Muscle layer of duodenum (tissue), 2 donors: ENCODE results near the gene MAN2A1.

ENCODE experiments used
- H3K27ac ChIP-seq: one replicate; pipeline ENCODE4 v1.7.0; 2013; ENCODE audit warnings: mild to moderate bottlenecking, low read length
- H3K27me3 ChIP-seq: one replicate; pipeline ENCODE4 v1.7.0; 2013; ENCODE audit warnings: low read depth, mild to moderate bottlenecking, control low read depth, low read length
- H3K36me3 ChIP-seq, 2 donors: one replicate each; pipeline ENCODE4 v1.7.0; 2013; ENCODE audit warnings: low read length in 2 of 2, control low read depth in 1 of 2, mild to moderate bottlenecking in 1 of 2; ENCODE audit not compliant: insufficient read depth in 2 of 2, control insufficient read depth in 1 of 2
- H3K4me1 ChIP-seq, 2 donors: one replicate each; pipeline ENCODE4 v1.7.0; 2013; ENCODE audit warnings: low read length in 2 of 2, mild to moderate bottlenecking in 2 of 2, control low read depth in 1 of 2, moderate library complexity in 1 of 2; ENCODE audit not compliant: insufficient read depth in 2 of 2, control insufficient read depth in 1 of 2
- H3K4me3 ChIP-seq, 2 donors: one replicate each; pipeline ENCODE4 v1.7.0; 2013; ENCODE audit warnings: low read length in 2 of 2, low read depth in 1 of 2, mild to moderate bottlenecking in 1 of 2
- H3K9me3 ChIP-seq, 2 donors: one replicate each; pipeline ENCODE4 v1.7.0; 2013; ENCODE audit warnings: low read length in 2 of 2, control low read depth in 1 of 2, mild to moderate bottlenecking in 1 of 2; ENCODE audit not compliant: control insufficient read depth in 1 of 2
- donor health status: healthy.

Gene MAN2A1

DNA sequence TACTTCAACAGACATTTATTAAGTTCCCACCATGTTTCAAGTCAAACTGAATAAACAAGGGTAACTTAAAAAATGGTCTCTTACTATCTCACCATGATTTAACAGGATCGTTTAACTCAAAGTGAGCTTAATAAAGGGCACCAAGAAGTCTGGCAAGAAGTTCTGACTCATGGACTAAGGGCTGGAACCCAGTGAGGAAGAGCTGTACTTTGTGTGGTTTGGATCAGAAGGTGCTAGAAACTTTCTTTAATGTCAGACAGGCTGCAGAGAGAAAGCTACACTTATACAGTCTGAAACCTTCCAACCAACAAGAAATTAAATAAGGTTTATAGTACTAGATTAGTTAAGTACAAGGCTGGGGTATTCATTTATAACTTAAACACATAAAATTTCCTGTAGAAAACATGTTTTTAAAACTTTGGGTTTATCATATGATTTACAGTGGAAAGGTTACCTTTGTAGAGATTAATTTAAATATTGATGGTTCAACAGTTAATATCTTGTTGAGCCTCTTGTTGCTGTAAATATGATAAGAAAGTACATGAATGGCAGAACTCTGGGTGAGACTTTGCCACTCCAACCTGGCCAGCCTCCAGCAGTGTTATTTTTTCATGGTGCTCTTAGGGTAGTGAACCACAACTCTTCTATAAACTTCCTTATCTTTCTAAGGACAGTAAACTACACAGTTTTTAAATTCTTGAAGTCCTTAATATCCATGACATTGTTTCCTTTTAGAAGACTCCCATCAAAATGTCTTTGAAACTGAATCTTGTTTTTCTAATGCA is 162.8 kb downstream of the MAN2A1 start:
- Histone ChIP-seq H3K36me3 (peaks cover 36 to 43% of the 10 kb centered on the region in 2 donors), H3K4me3 (no peak overlapping the region), H3K27ac (no peak overlapping the region), H3K9me3 (no peaks in the 10 kb centered on the region), H3K4me1 (no peaks in the 10 kb centered on the region), H3K27me3 (no peaks in the 10 kb centered on the region)

DNA sequence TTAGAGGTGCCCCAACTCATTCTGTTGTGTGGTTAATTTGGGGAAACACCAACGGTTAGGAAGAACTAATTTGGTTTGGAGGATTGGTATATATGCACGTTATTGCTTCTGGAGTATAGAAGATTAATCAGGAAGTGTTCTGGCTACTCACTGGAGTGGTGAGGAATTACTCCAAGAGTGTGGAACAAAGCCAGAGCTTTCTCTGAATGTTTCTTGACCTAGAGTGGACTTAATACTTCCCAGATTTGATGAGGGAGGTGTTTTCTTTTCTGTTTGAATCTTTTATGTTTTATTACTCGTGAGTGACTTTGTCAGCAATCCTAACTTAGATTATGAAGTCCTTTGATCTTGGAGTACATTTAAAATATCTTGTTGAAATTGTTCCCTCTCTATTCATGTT is 163.7 kb downstream of the MAN2A1 start:
- no peak overlapping the region for H3K27ac ChIP-seq
- H3K4me1 ChIP-seq: no peaks in the 10 kb centered on the region
- H3K36me3 ChIP-seq: peaks cover 37 to 50% of the 10 kb centered on the region in 2 donors
- no peaks in the 10 kb centered on the region for H3K9me3 ChIP-seq
- no peaks in the 10 kb centered on the region for H3K27me3 ChIP-seq
- H3K4me3 ChIP-seq: no peak overlapping the region

DNA sequence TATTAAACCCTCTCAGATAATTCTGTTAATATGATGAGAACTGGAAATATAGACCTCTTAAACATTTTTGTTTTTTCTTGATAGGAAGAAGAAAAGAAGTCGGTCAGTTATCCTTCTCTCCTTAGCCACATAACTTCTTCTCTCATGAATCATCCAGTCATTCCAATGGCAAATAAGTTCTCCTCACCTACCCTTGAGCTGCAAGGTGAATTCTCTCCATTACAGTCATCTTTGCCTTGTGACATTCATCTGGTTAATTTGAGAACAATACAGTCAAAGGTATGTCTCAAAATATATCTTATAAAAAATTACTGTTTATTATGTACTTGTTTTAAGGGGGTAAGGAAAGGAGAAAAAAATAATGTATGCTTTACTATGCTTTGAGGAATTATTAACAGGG is 165.3 kb downstream of the MAN2A1 start:
- Histone ChIP-seq H3K4me3 (no peak overlapping the region), H3K36me3 (peaks cover 33 to 41% of the 10 kb centered on the region in 2 donors), H3K27me3 (no peaks in the 10 kb centered on the region), H3K9me3 (no peaks in the 10 kb centered on the region), H3K4me1 (no peaks in the 10 kb centered on the region), H3K27ac (no peak overlapping the region)

- no peaks in the 10 kb centered on the region for H3K27me3 ChIP-seq
- peaks cover 28 to 43% of the 10 kb centered on the region in 2 donors for H3K36me3 ChIP-seq
- H3K4me1 ChIP-seq: no peaks in the 10 kb centered on the region
- H3K9me3 ChIP-seq: no peaks in the 10 kb centered on the region
- no peak overlapping the region for H3K4me3 ChIP-seq
- no peak overlapping the region for H3K27ac ChIP-seq
Observed at GRCh38 chr5:109857405-109858031, 167.8 kb downstream of the MAN2A1 start.

GRCh38 chr5:109859537-109859936 is 169.8 kb downstream of the MAN2A1 start:
- Histone ChIP-seq H3K36me3 (peaks cover 28 to 44% of the 10 kb centered on the region in 2 donors), H3K27me3 (no peaks in the 10 kb centered on the region), H3K27ac (no peak overlapping the region)

GRCh38 chr5:109862301-109862700 is 172.6 kb downstream of the MAN2A1 start:
- Histone ChIP-seq H3K27ac (no peak overlapping the region), H3K9me3 (no peaks in the 10 kb centered on the region), H3K4me1 (no peaks in the 10 kb centered on the region), H3K36me3 (peaks cover 31 to 41% of the 10 kb centered on the region in 2 donors), H3K27me3 (no peaks in the 10 kb centered on the region), H3K4me3 (no peak overlapping the region)

More at GRCh38 chr5:109859537-109859936, 169.8 kb downstream of the MAN2A1 start:
- Histone ChIP-seq H3K9me3 (no peaks in the 10 kb centered on the region), H3K4me3 (no peak overlapping the region), H3K4me1 (no peaks in the 10 kb centered on the region)

GRCh38 chr5:109863752-109864151 is 174.0 kb downstream of the MAN2A1 start:
- Histone ChIP-seq H3K36me3 (peaks cover 20 to 41% of the 10 kb centered on the region in 2 donors), H3K4me3 (no peak overlapping the region), H3K27me3 (no peaks in the 10 kb centered on the region), H3K9me3 (no peaks in the 10 kb centered on the region), H3K27ac (no peak overlapping the region), H3K4me1 (no peaks in the 10 kb centered on the region)

DNA sequence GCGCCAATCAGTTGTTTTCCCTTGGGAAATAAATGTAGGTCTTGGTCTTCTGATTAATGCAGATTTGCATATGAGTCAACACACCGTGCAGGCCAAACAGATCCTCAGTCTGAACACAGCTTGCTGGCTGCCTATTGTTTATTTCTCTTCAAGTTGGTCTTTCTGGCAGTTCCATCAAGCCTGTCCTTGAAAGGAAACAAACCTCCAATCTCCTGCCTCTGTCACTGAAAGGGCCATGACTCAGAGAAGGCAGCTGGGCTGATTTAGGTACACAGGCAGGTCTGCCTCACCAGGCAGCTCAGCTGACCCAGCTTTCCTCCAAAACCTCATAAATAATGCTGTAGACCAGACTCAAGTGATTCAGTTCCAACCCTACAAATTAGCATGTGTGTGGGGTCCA is 175.9 kb downstream of the MAN2A1 start:
- no peaks in the 10 kb centered on the region for H3K9me3 ChIP-seq
- no peak overlapping the region for H3K4me3 ChIP-seq
- peaks cover 20 to 41% of the 10 kb centered on the region in 2 donors for H3K36me3 ChIP-seq
- no peaks in the 10 kb centered on the region for H3K4me1 ChIP-seq
- no peak overlapping the region for H3K27ac ChIP-seq
- no peaks in the 10 kb centered on the region for H3K27me3 ChIP-seq

DNA sequence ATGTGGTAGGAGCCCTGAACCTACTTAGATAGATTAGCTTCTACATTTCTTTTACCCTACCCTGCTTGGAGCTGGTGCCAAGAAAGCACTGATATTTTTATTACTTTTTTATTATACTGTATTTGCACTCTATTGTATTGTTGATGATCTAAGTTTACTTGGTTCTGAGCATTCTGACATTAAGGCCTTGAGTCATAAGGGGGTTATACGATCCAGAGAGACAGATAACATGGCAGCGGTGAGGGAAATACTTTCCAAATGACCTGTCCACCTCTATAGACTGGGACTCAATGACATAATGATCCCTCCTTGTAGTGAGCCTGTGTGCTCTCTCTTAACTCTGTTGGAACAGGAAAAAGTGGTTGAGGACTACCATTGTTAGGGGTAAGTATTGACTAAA is 176.3 kb downstream of the MAN2A1 start:
- Histone ChIP-seq H3K9me3 (no peaks in the 10 kb centered on the region), H3K27ac (no peak overlapping the region), H3K36me3 (peaks cover 20 to 39% of the 10 kb centered on the region in 2 donors), H3K27me3 (no peaks in the 10 kb centered on the region), H3K4me1 (no peaks in the 10 kb centered on the region), H3K4me3 (no peak overlapping the region)

DNA sequence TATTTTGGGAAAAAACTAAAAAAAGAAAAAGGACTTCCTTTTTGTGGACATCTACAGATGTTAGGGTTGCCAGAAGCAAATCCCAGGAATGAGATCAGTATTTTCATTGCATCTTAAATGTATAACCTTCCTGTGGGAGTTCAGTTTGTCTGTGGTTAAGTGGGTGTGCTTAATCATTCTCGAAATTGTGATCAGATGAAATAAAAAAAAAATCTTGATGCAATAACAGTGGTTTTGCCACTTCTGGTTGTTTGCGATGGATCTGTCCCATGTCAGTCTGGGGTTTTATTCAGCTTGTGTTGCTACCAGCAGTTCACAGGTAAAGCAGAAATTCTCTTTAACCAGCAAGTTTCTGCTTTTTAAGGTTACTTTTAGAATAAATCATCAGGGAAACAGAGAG is 179.0 kb downstream of the MAN2A1 start:
- Histone ChIP-seq H3K27me3 (no peaks in the 10 kb centered on the region), H3K36me3 (peaks cover 16 to 29% of the 10 kb centered on the region in 2 donors), H3K9me3 (no peaks in the 10 kb centered on the region), H3K4me1 (no peaks in the 10 kb centered on the region), H3K4me3 (no peak overlapping the region), H3K27ac (no peak overlapping the region)

DNA sequence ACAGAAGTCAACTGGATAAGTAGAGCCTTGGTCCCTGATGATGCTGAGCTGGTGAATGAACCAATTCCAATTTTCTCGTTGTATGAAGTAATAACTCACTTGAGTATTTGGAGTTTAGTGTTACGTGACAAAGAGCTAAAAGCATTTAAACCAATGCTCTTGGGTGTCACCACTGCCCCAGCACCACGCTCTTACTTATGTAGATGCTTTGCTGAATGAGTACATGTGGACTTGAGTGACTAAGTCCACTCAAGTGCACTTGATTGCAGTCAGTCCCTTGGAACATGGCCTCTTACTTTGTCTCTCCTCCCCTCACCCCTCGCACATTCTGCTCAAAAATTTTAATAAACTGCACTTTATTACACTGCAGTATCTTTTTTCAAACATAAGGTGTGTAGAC is 184.0 kb downstream of the MAN2A1 start:
- Histone ChIP-seq H3K9me3 (no peaks in the 10 kb centered on the region), H3K36me3 (peaks cover 0 to under 1% of the 10 kb centered on the region in 2 donors), H3K4me1 (no peaks in the 10 kb centered on the region), H3K27me3 (no peaks in the 10 kb centered on the region), H3K4me3 (no peak overlapping the region), H3K27ac (no peak overlapping the region)
